OCI-LY3 (cell line): ENCODE measurements around the gene ATXN7L2.
A peak's percentile ranks its signal among the peaks of the same experiment; 100 is the strongest.

Experiments
- H2AFZ ChIP-seq: fragments of 200-600, 300-600 bp; shearing (Covaris generic); 2 replicates; pipeline ENCODE4 v1.6.0; 2014; ENCODE audit warnings: antibody characterized with exemption, low read depth, low read length
- H3K27ac ChIP-seq: fragments of 200-600, 300-600 bp; sonication (generic); 2 replicates; pipeline ENCODE4 v1.5.1; 2014; ENCODE audit warnings: mild to moderate bottlenecking, low read length, moderate library complexity, mixed read lengths
- H3K27me3 ChIP-seq: fragments of 200-600, 300-600 bp; sonication (generic); 2 replicates; pipeline ENCODE4 v1.6.1; 2014; ENCODE audit warnings: low read depth, low read length, mixed read lengths
- H3K36me3 ChIP-seq: fragments of 200-600, 300-600 bp; sonication (generic); replicated peaks from 2 replicates; pipeline ENCODE3; 2014; ENCODE audit warnings: low read depth, low read length, mixed read lengths
- H3K4me1 ChIP-seq: fragments of 300-600, 200-600 bp; sonication (generic); 2 replicates; pipeline ENCODE4 v1.6.1; 2014; ENCODE audit warnings: low read length, mixed read lengths
- H3K4me2 ChIP-seq: fragments of 200-600, 300-600 bp; sonication (generic); 2 replicates; pipeline ENCODE4 v1.6.1; 2014; ENCODE audit warnings: low read length, mixed read lengths
- H3K4me3 ChIP-seq: fragments of 300-600, 200-600 bp; sonication (generic); 2 replicates; pipeline ENCODE4 v1.5.1; 2014; ENCODE audit warnings: antibody characterized with exemption, mild to moderate bottlenecking, low read length, moderate library complexity
- H3K79me2 ChIP-seq: fragments of 300-600, 200-600 bp; shearing (Covaris generic); 2 replicates; pipeline ENCODE4 v1.6.1; 2014; ENCODE audit warnings: mild to moderate bottlenecking, low read length, mixed read lengths
- H3K9ac ChIP-seq: fragments of 300-600, 200-600 bp; shearing (Covaris generic); 2 replicates; pipeline ENCODE4 v1.6.0; 2014; ENCODE audit warnings: mild to moderate bottlenecking, low read length, moderate library complexity
- H3K9me3 ChIP-seq: fragments of 200-600, 300-600 bp; shearing (Covaris generic); 2 replicates; pipeline ENCODE4 v1.6.1; 2014; ENCODE audit warnings: low read length, mixed read lengths; ENCODE audit not compliant: insufficient read depth
- H4K20me1 ChIP-seq: fragments of 200-600, 300-600 bp; sonication (generic); 2 replicates; pipeline ENCODE4 v1.6.1; 2016; ENCODE audit warnings: low read length, mixed read lengths; ENCODE audit not compliant: insufficient read depth
- EZH2phosphoT487 ChIP-seq: fragments of 200-600 bp; shearing (Covaris generic); IDR thresholded peaks from 2 replicates; pipeline ENCODE4 v1.6.1; 2018; ENCODE audit warnings: antibody characterized with exemption, mixed run types, low read depth
- TF ChIP-seq, protein P1 (sequence below): fragments of 200-600, 300-600 bp; sonication (generic); IDR thresholded peaks from 2 replicates; pipeline ENCODE4 v1.5.1; 2014; ENCODE audit warnings: antibody characterized with exemption, low read length, low read depth

The ATXN7L2 gene

DNA sequence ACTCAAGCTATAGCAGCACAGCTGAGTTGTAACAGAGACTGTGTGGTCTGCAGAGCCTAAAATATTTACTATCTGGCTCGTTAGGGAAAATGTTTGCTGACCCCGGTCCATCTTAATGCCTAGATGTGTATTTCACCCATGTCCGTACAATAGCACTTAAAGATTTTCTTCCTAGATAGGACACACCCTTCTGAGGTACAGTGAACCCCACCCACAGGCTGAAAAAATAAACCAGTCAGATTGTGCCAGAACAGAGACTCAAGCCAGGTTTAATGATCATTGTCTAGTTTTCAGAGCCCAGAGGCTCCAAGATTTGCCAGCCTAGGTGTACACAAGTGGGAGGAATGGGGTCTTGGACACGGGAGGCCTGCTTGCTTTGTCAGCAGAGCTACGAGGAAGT, 20.2 kb downstream of the ATXN7L2 start:
- Histone ChIP-seq H3K79me2 (no peaks in the 10 kb centered on the region), H3K9ac (no peak overlapping the region), H2AFZ (no peak overlapping the region), H3K4me1 (0 out of 2 replicates have a peak, but pooled peaks cover under 1% of the 10 kb centered on the region), H3K4me3 (no peak overlapping the region), H3K36me3 (no peaks in the 10 kb centered on the region), H3K27me3 (no peaks in the 10 kb centered on the region), H3K4me2 (no peak overlapping the region), H3K27ac (no peak overlapping the region), H3K9me3 (no peaks in the 10 kb centered on the region), H4K20me1 (no peaks in the 10 kb centered on the region)
- TF ChIP-seq EZH2phosphoT487: no peak
- TF ChIP-seq, protein P1, sequence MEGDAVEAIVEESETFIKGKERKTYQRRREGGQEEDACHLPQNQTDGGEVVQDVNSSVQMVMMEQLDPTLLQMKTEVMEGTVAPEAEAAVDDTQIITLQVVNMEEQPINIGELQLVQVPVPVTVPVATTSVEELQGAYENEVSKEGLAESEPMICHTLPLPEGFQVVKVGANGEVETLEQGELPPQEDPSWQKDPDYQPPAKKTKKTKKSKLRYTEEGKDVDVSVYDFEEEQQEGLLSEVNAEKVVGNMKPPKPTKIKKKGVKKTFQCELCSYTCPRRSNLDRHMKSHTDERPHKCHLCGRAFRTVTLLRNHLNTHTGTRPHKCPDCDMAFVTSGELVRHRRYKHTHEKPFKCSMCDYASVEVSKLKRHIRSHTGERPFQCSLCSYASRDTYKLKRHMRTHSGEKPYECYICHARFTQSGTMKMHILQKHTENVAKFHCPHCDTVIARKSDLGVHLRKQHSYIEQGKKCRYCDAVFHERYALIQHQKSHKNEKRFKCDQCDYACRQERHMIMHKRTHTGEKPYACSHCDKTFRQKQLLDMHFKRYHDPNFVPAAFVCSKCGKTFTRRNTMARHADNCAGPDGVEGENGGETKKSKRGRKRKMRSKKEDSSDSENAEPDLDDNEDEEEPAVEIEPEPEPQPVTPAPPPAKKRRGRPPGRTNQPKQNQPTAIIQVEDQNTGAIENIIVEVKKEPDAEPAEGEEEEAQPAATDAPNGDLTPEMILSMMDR: no peak

DNA sequence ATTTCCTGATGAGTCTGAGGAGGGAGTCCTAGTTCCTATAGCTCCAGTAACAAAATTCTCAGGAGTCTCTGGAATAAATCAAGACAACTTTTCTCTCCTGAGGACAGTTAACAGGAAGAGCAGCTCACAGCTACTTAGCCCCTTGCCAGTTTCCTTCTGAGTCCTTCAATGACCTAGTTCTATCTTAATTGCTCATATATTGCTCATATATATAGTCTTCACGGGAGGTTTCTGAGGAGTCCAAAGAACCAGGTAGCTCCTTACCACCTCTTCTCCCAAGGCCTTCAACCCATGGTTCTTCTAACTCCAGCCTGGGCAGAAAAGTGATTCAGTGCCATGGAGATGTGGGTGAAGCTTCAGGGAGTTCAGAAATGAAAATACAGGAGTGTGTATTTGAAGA, 21.3 kb downstream of the ATXN7L2 start:
- H4K20me1 ChIP-seq: no peaks in the 10 kb centered on the region
- no peaks in the 10 kb centered on the region for H3K79me2 ChIP-seq
- no peaks in the 10 kb centered on the region for H3K36me3 ChIP-seq
- TF ChIP-seq, protein P1: no peak
- no peak for TF ChIP-seq EZH2phosphoT487
- no peak overlapping the region for H3K27ac ChIP-seq
- no peak overlapping the region for H3K9ac ChIP-seq
- H3K9me3 ChIP-seq: no peaks in the 10 kb centered on the region
- no peak overlapping the region for H3K4me2 ChIP-seq
- H3K4me1 ChIP-seq: peaks cover 3% of the 10 kb centered on the region
- H3K27me3 ChIP-seq: no peaks in the 10 kb centered on the region
- H3K4me3 ChIP-seq: no peak overlapping the region
- no peak overlapping the region for H2AFZ ChIP-seq

- H3K79me2 ChIP-seq: no peaks in the 10 kb centered on the region
- H3K9me3 ChIP-seq: no peaks in the 10 kb centered on the region
- no peaks in the 10 kb centered on the region for H3K36me3 ChIP-seq
- no peak overlapping the region for H3K4me2 ChIP-seq
- H3K9ac ChIP-seq: no peak overlapping the region
- H4K20me1 ChIP-seq: no peaks in the 10 kb centered on the region
- no peak overlapping the region for H3K4me3 ChIP-seq
- no peaks in the 10 kb centered on the region for H3K27me3 ChIP-seq
- no peak overlapping the region for H3K27ac ChIP-seq
- peaks cover 9% of the 10 kb centered on the region for H3K4me1 ChIP-seq
- H2AFZ ChIP-seq: no peak overlapping the region
- TF ChIP-seq, protein P1: no peak
- TF ChIP-seq EZH2phosphoT487: no peak
These were observed 24.5 kb downstream of the ATXN7L2 start for GRCh38 chr1:109508001-109508872.

DNA sequence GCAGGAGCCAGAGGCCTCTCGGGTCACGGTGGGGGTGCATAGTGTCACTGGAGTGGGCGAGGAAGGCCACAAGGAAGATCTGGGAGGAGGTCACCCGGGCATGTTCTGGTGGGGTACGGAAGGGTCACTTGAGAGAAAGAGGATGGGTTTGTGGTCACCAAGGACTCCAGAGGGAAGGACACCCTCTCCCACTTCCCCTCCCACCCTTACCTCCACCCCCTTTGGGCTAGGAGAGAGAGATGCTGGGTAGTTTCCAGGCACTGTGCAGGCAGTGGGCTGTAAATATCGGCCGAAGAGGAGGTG, 25.1 kb downstream of the ATXN7L2 start:
- no peak overlapping the region for H3K9ac ChIP-seq
- H3K27me3 ChIP-seq: no peaks in the 10 kb centered on the region
- no peaks in the 10 kb centered on the region for H3K36me3 ChIP-seq
- H3K79me2 ChIP-seq: no peaks in the 10 kb centered on the region
- H3K9me3 ChIP-seq: no peaks in the 10 kb centered on the region
- no peak overlapping the region for H2AFZ ChIP-seq
- H3K4me3 ChIP-seq: peak overlapping the region; percentile 91
- no peaks in the 10 kb centered on the region for H4K20me1 ChIP-seq
- H3K4me1 ChIP-seq: peaks cover 9% of the 10 kb centered on the region
- peak overlapping the region; percentile 98 for H3K4me2 ChIP-seq
- TF ChIP-seq, protein P1: no peak
- TF ChIP-seq EZH2phosphoT487: no peak
- H3K27ac ChIP-seq: no peak overlapping the region
